Osteoblast (primary cell): ENCODE data around the gene LEPROT. TPM values are rescaled to one million over a fixed set of nuclear protein-coding genes. Genes with fewer than 3 reads are reported as not detected.

Experiments
- DNase-seq: peaks from one replicate; pipeline ENCODE4 v3.0.0; 2011; ENCODE audit warnings: low spot score, mixed read lengths; ENCODE audit not compliant: insufficient read length; ENCODE audit errors: missing footprints
- H2AFZ ChIP-seq: 2 replicates; pipeline ENCODE4 v1.6.0; 2011; ENCODE audit warnings: mild to moderate bottlenecking, low read length
- H3K27ac ChIP-seq: 2 replicates; pipeline ENCODE4 v1.5.1; 2011; ENCODE audit warnings: mild to moderate bottlenecking, low read depth, low read length, moderate library complexity
- H3K27me3 ChIP-seq: 2 replicates; pipeline ENCODE4 v1.6.0; 2012; ENCODE audit warnings: mild to moderate bottlenecking, control low read depth, inconsistent platforms, low read length, moderate library complexity; ENCODE audit not compliant: insufficient read depth
- H3K36me3 ChIP-seq: 2 replicates; pipeline ENCODE4 v1.5.1; 2011; ENCODE audit warnings: mild to moderate bottlenecking, low read length, control low read depth, moderate library complexity; ENCODE audit not compliant: insufficient read depth
- H3K4me1 ChIP-seq: 2 replicates; pipeline ENCODE4 v1.5.1; 2011; ENCODE audit warnings: mild to moderate bottlenecking, low read length, control low read depth, moderate library complexity; ENCODE audit not compliant: insufficient read depth
- H3K4me2 ChIP-seq: 2 replicates; pipeline ENCODE4 v1.6.0; 2011; ENCODE audit warnings: mild to moderate bottlenecking, low read length; ENCODE audit not compliant: insufficient read depth
- H3K4me3 ChIP-seq: fragments of 200-600 bp; sonication (generic); 3 replicates; pipeline ENCODE4 v1.5.1; 2012; ENCODE audit warnings: mild to moderate bottlenecking, low read length, inconsistent platforms; ENCODE audit not compliant: insufficient read depth
- H3K79me2 ChIP-seq: 2 replicates; pipeline ENCODE4 v1.6.0; 2012; ENCODE audit warnings: mild to moderate bottlenecking, low read length, control low read depth, inconsistent platforms; ENCODE audit not compliant: insufficient read depth
- H3K9me3 ChIP-seq: 2 replicates; pipeline ENCODE4 v1.5.1; 2011; ENCODE audit warnings: low read depth, low read length, control low read depth
- H4K20me1 ChIP-seq: 2 replicates; pipeline ENCODE4 v1.6.0; 2012; ENCODE audit warnings: mild to moderate bottlenecking, low read length, control low read depth; ENCODE audit not compliant: insufficient read depth
- total RNA-seq: library from RNA; depleted of rRNA; stranded (reverse); fragments of >200 nt; gene quantifications from 2 replicates; pipeline ENCODE4 v1.2.3, GENCODE V29; 2012
- TF ChIP-seq, protein P1 (sequence below): IDR thresholded peaks from 2 replicates; pipeline ENCODE4 v1.5.1; 2011; ENCODE audit warnings: mild to moderate bottlenecking, low read depth, low read length, moderate library complexity; ENCODE audit errors: extremely low read depth

LEPROT gene, protein sequence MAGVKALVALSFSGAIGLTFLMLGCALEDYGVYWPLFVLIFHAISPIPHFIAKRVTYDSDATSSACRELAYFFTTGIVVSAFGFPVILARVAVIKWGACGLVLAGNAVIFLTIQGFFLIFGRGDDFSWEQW
- 87.9 and 111 TPM in 2 replicates for total RNA-seq

DNA sequence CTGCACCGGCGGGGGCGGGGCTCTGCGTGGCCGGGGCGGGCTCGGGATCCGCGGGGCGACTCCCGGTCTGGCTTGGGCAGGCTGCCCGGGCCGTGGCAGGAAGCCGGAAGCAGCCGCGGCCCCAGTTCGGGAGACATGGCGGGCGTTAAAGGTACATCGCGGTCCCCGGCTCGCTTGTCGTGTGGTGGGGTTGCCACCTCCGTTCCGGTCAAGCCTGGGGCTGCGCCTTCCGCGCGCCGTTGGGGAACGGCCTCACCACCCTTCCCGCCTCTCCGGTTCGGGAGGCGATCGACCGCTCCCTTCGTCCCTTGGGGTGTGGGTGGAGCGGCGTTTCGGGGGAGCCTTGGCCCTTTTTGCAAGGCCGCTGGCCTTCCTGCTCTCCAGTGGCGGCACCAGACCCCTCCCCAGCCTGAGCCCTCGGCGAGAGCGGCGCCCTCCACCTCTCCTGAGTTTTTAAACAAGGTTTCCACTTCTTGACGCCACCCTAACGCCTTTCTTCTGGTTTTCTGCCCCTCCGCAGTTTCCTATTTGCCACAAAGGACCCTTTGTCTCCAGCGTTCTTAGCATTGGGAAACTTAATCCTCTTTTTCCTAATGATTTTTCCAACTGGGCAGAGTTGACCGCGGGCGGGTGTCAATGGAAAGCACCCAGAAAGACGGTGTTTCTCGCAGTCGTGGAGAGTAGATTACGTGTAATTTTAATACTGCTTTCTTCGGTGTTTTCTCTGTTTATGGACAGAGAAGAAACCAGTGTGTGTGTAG lies at the start of gene LEPROT, which contains the start of gene LEPR:
LEPROT (plus strand) TSS at position 79 of the 761 bp plus-strand sequence; CDS start at position 136, 57 bp downstream.
LEPR (plus strand) TSS at position 79 of the 761 bp plus-strand sequence. CDS start 144,898 bp downstream, outside the sequence.
- Histone ChIP-seq H3K9me3 (no peaks in the 10 kb centered on the region), H3K36me3 (peaks cover 5% of the 10 kb centered on the region), H3K4me1 (peaks cover 51% of the 10 kb centered on the region), H3K4me2 (peak within 1 kb of the TSS; percentile 95), H2AFZ (peak within 1 kb of the TSS; percentile 98), H3K4me3 (peak within 1 kb of the TSS; percentile 89), H3K79me2 (peaks cover 42% of the 10 kb centered on the region), H3K27ac (peak within 1 kb of the TSS; percentile 93), H4K20me1 (no peaks in the 10 kb centered on the region), H3K27me3 (no peaks in the 10 kb centered on the region)
- TF ChIP-seq, protein P1, sequence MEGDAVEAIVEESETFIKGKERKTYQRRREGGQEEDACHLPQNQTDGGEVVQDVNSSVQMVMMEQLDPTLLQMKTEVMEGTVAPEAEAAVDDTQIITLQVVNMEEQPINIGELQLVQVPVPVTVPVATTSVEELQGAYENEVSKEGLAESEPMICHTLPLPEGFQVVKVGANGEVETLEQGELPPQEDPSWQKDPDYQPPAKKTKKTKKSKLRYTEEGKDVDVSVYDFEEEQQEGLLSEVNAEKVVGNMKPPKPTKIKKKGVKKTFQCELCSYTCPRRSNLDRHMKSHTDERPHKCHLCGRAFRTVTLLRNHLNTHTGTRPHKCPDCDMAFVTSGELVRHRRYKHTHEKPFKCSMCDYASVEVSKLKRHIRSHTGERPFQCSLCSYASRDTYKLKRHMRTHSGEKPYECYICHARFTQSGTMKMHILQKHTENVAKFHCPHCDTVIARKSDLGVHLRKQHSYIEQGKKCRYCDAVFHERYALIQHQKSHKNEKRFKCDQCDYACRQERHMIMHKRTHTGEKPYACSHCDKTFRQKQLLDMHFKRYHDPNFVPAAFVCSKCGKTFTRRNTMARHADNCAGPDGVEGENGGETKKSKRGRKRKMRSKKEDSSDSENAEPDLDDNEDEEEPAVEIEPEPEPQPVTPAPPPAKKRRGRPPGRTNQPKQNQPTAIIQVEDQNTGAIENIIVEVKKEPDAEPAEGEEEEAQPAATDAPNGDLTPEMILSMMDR = no peak
- peak; percentile 93 for DNase-seq

DNA sequence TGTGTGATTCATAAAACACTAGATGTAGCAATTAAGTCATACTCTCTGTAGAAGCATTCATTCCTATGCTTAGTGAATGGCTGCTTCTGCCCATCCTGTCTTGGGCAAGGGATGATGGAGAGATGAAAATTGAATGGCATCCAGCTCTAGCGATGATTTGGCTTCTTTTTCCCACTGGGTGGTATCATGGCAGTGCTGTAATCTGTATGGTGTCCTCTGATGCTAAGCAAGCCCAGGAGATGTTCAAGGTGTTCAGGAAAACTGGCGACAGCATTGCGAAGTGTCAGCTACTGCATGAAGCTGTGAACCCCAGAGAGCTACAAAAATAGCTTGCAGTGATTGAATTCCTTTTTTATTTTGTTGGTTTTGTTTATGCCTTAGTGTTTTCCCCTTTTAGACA lies 48.9 kb upstream of the LEPROT start:
- DNase-seq = no peak
- TF ChIP-seq, protein P1 = no peak
- Histone ChIP-seq H3K4me2 (no peak overlapping the region), H3K27ac (no peak overlapping the region), H3K36me3 (no peaks in the 10 kb centered on the region), H3K79me2 (no peaks in the 10 kb centered on the region), H3K9me3 (no peaks in the 10 kb centered on the region), H3K27me3 (no peaks in the 10 kb centered on the region), H3K4me3 (no peak overlapping the region), H3K4me1 (peaks cover 4% of the 10 kb centered on the region), H2AFZ (no peak overlapping the region), H4K20me1 (no peaks in the 10 kb centered on the region)

DNA sequence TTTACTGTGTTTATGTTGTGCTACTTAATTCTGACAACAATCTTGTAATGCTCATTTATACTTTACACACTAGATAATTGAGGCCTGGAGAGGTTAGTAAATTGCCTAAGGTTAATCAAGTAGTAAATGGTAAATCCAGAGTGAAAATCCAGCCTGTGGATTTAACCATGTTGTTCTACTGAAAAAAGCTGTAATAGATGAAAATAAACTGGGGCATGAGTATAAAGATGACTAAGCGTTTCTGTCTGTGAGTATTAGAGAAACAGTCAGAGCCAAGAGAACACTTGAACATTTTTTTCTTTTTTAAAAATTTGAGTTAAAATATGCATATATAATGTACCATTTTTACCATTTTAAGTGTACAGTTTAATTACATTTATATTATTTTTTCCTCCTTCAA lies 47.9 kb upstream of the LEPROT start:
- no peaks in the 10 kb centered on the region for H4K20me1 ChIP-seq
- DNase-seq = no peak
- H3K36me3 ChIP-seq = no peaks in the 10 kb centered on the region
- no peaks in the 10 kb centered on the region for H3K79me2 ChIP-seq
- H2AFZ ChIP-seq = no peak overlapping the region
- H3K4me1 ChIP-seq = peaks cover 4% of the 10 kb centered on the region
- H3K4me2 ChIP-seq = peak overlapping the region; percentile 25
- H3K27ac ChIP-seq = no peak overlapping the region
- no peaks in the 10 kb centered on the region for H3K9me3 ChIP-seq
- TF ChIP-seq, protein P1 = no peak
- no peaks in the 10 kb centered on the region for H3K27me3 ChIP-seq
- no peak overlapping the region for H3K4me3 ChIP-seq
